Muscle layer of duodenum (tissue), 2 donors: ENCODE measurements around the gene PSTPIP1.
"Not testable (repeated sequence)": the region's sequence is repeated elsewhere in the genome, so short reads cannot be mapped to it uniquely, and the experiment has no call there.

Source experiments
- H3K27ac ChIP-seq: one replicate; pipeline ENCODE4 v1.7.0; 2013; ENCODE audit warnings: mild to moderate bottlenecking, low read length
- H3K27me3 ChIP-seq: one replicate; pipeline ENCODE4 v1.7.0; 2013; ENCODE audit warnings: low read depth, mild to moderate bottlenecking, control low read depth, low read length
- H3K36me3 ChIP-seq, 2 donors: one replicate each; pipeline ENCODE4 v1.7.0; 2013; ENCODE audit warnings: low read length in 2 of 2, control low read depth in 1 of 2, mild to moderate bottlenecking in 1 of 2; ENCODE audit not compliant: insufficient read depth in 2 of 2, control insufficient read depth in 1 of 2
- H3K4me1 ChIP-seq, 2 donors: one replicate each; pipeline ENCODE4 v1.7.0; 2013; ENCODE audit warnings: low read length in 2 of 2, mild to moderate bottlenecking in 2 of 2, control low read depth in 1 of 2, moderate library complexity in 1 of 2; ENCODE audit not compliant: insufficient read depth in 2 of 2, control insufficient read depth in 1 of 2
- H3K4me3 ChIP-seq, 2 donors: one replicate each; pipeline ENCODE4 v1.7.0; 2013; ENCODE audit warnings: low read length in 2 of 2, low read depth in 1 of 2, mild to moderate bottlenecking in 1 of 2
- H3K9me3 ChIP-seq, 2 donors: one replicate each; pipeline ENCODE4 v1.7.0; 2013; ENCODE audit warnings: low read length in 2 of 2, control low read depth in 1 of 2, mild to moderate bottlenecking in 1 of 2; ENCODE audit not compliant: control insufficient read depth in 1 of 2
- donor health status: healthy.

Gene PSTPIP1

GRCh38 chr15:76966051-76966450 is 28.9 kb upstream of the PSTPIP1 start:
- not testable (repeated sequence) for H3K27ac ChIP-seq, H3K36me3 ChIP-seq, H3K9me3 ChIP-seq, H3K4me3 ChIP-seq, H3K4me1 ChIP-seq, H3K27me3 ChIP-seq

GRCh38 chr15:76967067-76967466 is 27.9 kb upstream of the PSTPIP1 start:
- no peak overlapping the region for H3K27ac ChIP-seq
- H3K36me3 ChIP-seq = no peaks in the 10 kb centered on the region

GRCh38 chr15:76968306-76968705 is 26.6 kb upstream of the PSTPIP1 start:
- Histone ChIP-seq H3K27me3 (no peaks in the 10 kb centered on the region), H3K36me3 (no peaks in the 10 kb centered on the region), H3K9me3 (no peaks in the 10 kb centered on the region), H3K27ac (no peak overlapping the region), H3K4me1 (peaks cover 0 to 5% of the 10 kb centered on the region in 2 donors), H3K4me3 (no peak overlapping the region)

More at GRCh38 chr15:76967067-76967466, 27.9 kb upstream of the PSTPIP1 start:
- Histone ChIP-seq H3K27me3 (no peaks in the 10 kb centered on the region), H3K4me1 (no peaks in the 10 kb centered on the region), H3K4me3 (no peak overlapping the region), H3K9me3 (no peaks in the 10 kb centered on the region)

GRCh38 chr15:76972389-76973361 is 22.3 kb upstream of the PSTPIP1 start:
- Histone ChIP-seq H3K9me3 (no peaks in the 10 kb centered on the region), H3K27ac (no peak overlapping the region), H3K4me1 (peaks cover 0 to 9% of the 10 kb centered on the region in 2 donors), H3K4me3 (peak overlapping the region in 1 of 2 donors; percentile 23), H3K27me3 (no peaks in the 10 kb centered on the region), H3K36me3 (no peaks in the 10 kb centered on the region)

GRCh38 chr15:76973362-76973743 is 21.6 kb upstream of the PSTPIP1 start:
- H3K27ac ChIP-seq = no peak overlapping the region
- H3K4me3 ChIP-seq = no peak overlapping the region
- no peaks in the 10 kb centered on the region for H3K9me3 ChIP-seq
- no peaks in the 10 kb centered on the region for H3K36me3 ChIP-seq
- peaks cover 0 to 9% of the 10 kb centered on the region in 2 donors for H3K4me1 ChIP-seq
- H3K27me3 ChIP-seq = no peaks in the 10 kb centered on the region

- Histone ChIP-seq H3K9me3 (no peaks in the 10 kb centered on the region), H3K4me1 (peaks cover 0 to 9% of the 10 kb centered on the region in 2 donors), H3K27me3 (no peaks in the 10 kb centered on the region), H3K4me3 (no peak overlapping the region), H3K27ac (no peak overlapping the region), H3K36me3 (no peaks in the 10 kb centered on the region)
Measured at GRCh38 chr15:76973906-76974305, 21.0 kb upstream of the PSTPIP1 start.

GRCh38 chr15:76974456-76975036 is 20.4 kb upstream of the PSTPIP1 start:
- no peak overlapping the region for H3K27ac ChIP-seq
- no peaks in the 10 kb centered on the region for H3K27me3 ChIP-seq
- H3K4me3 ChIP-seq = no peak overlapping the region
- H3K4me1 ChIP-seq = peaks cover 0 to 9% of the 10 kb centered on the region in 2 donors
- no peaks in the 10 kb centered on the region for H3K36me3 ChIP-seq
- H3K9me3 ChIP-seq = no peaks in the 10 kb centered on the region

GRCh38 chr15:76976141-76976540 is 18.8 kb upstream of the PSTPIP1 start:
- H3K4me1 ChIP-seq = peaks cover 0 to 9% of the 10 kb centered on the region in 2 donors
- H3K4me3 ChIP-seq = no peak overlapping the region
- H3K27me3 ChIP-seq = no peaks in the 10 kb centered on the region
- no peaks in the 10 kb centered on the region for H3K9me3 ChIP-seq
- no peaks in the 10 kb centered on the region for H3K36me3 ChIP-seq
- H3K27ac ChIP-seq = no peak overlapping the region

- H3K9me3 ChIP-seq = no peaks in the 10 kb centered on the region
- peaks cover 0 to 9% of the 10 kb centered on the region in 2 donors for H3K4me1 ChIP-seq
- H3K4me3 ChIP-seq = no peak overlapping the region
- H3K36me3 ChIP-seq = no peaks in the 10 kb centered on the region
- no peak overlapping the region for H3K27ac ChIP-seq
- no peaks in the 10 kb centered on the region for H3K27me3 ChIP-seq
Measured at GRCh38 chr15:76976572-76977270, 18.2 kb upstream of the PSTPIP1 start.

- Histone ChIP-seq H3K9me3 (no peaks in the 10 kb centered on the region), H3K4me1 (no peaks in the 10 kb centered on the region), H3K4me3 (no peak overlapping the region), H3K36me3 (no peaks in the 10 kb centered on the region), H3K27ac (no peak overlapping the region), H3K27me3 (no peaks in the 10 kb centered on the region)
Measured at GRCh38 chr15:76978522-76979330, 16.2 kb upstream of the PSTPIP1 start.
